OCI-LY1 (cell line): ENCODE measurements around the gene AGER.
A peak's percentile ranks its signal among the peaks of the same experiment; 100 is the strongest.

ENCODE experiments used
- H2AFZ ChIP-seq: fragments of 200-600 bp; sonication (generic), shearing (Covaris generic); 2 replicates; pipeline ENCODE4 v1.6.0; 2014; ENCODE audit warnings: antibody characterized with exemption, mild to moderate bottlenecking, low read length
- H3F3A ChIP-seq: fragments of 200-600 bp; sonication (generic), shearing (Covaris generic); 2 replicates; pipeline ENCODE4 v1.6.0; 2014; ENCODE audit warnings: mild to moderate bottlenecking, antibody characterized with exemption, low read length, moderate library complexity; ENCODE audit not compliant: insufficient read depth
- H3K27ac ChIP-seq: fragments of 200-600 bp; sonication (generic); 2 replicates; pipeline ENCODE4 v1.5.1; 2014; ENCODE audit warnings: low read length, mixed run types, mild to moderate bottlenecking, low read depth; ENCODE audit not compliant: poor library complexity, severe bottlenecking
- H3K27me3 ChIP-seq: fragments of 200-600 bp; sonication (generic); 2 replicates; pipeline ENCODE4 v1.6.0; 2014; ENCODE audit warnings: antibody characterized with exemption, mild to moderate bottlenecking, low read length, moderate library complexity; ENCODE audit not compliant: insufficient read depth
- H3K36me3 ChIP-seq: fragments of 200-600 bp; sonication (generic); 2 replicates; pipeline ENCODE4 v1.6.1; 2014; ENCODE audit warnings: mild to moderate bottlenecking, antibody characterized with exemption, low read length, moderate library complexity, mixed read lengths; ENCODE audit not compliant: insufficient read depth
- H3K4me1 ChIP-seq: fragments of 200-600 bp; sonication (generic); 2 replicates; pipeline ENCODE4 v1.5.1; 2014; ENCODE audit warnings: mild to moderate bottlenecking, low read length, moderate library complexity; ENCODE audit not compliant: insufficient read depth, severe bottlenecking
- H3K4me2 ChIP-seq: fragments of 200-600 bp; sonication (generic), shearing (Covaris generic); 2 replicates; pipeline ENCODE4 v1.6.1; 2014; ENCODE audit warnings: low read length
- H3K4me3 ChIP-seq: fragments of 200-600 bp; sonication (generic); 2 replicates; pipeline ENCODE4 v1.5.1; 2014; ENCODE audit warnings: low read length, low read depth, mild to moderate bottlenecking, mixed read lengths; ENCODE audit not compliant: poor library complexity, severe bottlenecking
- H3K79me2 ChIP-seq: fragments of 200-600 bp; shearing (Covaris generic); 2 replicates; pipeline ENCODE4 v1.6.1; 2016; ENCODE audit warnings: mixed run types, low read length, mixed read lengths; ENCODE audit not compliant: insufficient read depth
- H3K9ac ChIP-seq: fragments of 200-600 bp; sonication (generic), shearing (Covaris generic); 2 replicates; pipeline ENCODE4 v1.6.1; 2014; ENCODE audit warnings: mild to moderate bottlenecking, low read length, mixed read lengths
- H3K9me2 ChIP-seq: fragments of 200-600 bp; sonication (generic), shearing (Covaris generic); 2 replicates; pipeline ENCODE4 v1.6.1; 2014; ENCODE audit warnings: low read depth, mild to moderate bottlenecking, low read length, mixed read lengths
- H3K9me3 ChIP-seq: fragments of 200-600 bp; shearing (Covaris generic); 2 replicates; pipeline ENCODE4 v1.6.1; 2014; ENCODE audit warnings: low read length, mixed read lengths
- H4K20me1 ChIP-seq: fragments of 200-600 bp; sonication (generic), shearing (Covaris generic); 2 replicates; pipeline ENCODE4 v1.6.0; 2016; ENCODE audit warnings: mild to moderate bottlenecking, low read length; ENCODE audit not compliant: insufficient read depth
- CTCF ChIP-seq: fragments of 200-600 bp; sonication (generic), shearing (Covaris generic); IDR thresholded peaks from 2 replicates; pipeline ENCODE4 v1.5.1; 2017; ENCODE audit warnings: mild to moderate bottlenecking, antibody characterized with exemption, low read length, moderate library complexity, mixed read lengths
- EZH2 ChIP-seq: fragments of 200-600 bp; sonication (generic), shearing (Covaris generic); IDR thresholded peaks from 2 replicates; pipeline ENCODE4 v1.8.0; 2017; ENCODE audit warnings: borderline replicate concordance, mixed run types, mild to moderate bottlenecking, antibody characterized with exemption, low read length, moderate library complexity, mixed read lengths

The AGER gene

GRCh38 chr6:32152769-32153563 lies 31.1 kb downstream of the AGER start:
- peak overlapping the region; percentile 88 for H3K4me2 ChIP-seq
- H2AFZ ChIP-seq, result no peak overlapping the region
- H3K36me3 ChIP-seq, result peaks cover 7% of the 10 kb centered on the region
- H4K20me1 ChIP-seq, result no peaks in the 10 kb centered on the region
- TF ChIP-seq EZH2 (no peak), CTCF (no peak)
- H3K27me3 ChIP-seq, result no peaks in the 10 kb centered on the region
- H3K9me3 ChIP-seq, result no peaks in the 10 kb centered on the region
- peaks cover 25% of the 10 kb centered on the region for H3K4me1 ChIP-seq
- H3K4me3 ChIP-seq, result peak overlapping the region; percentile 80
- H3K9me2 ChIP-seq, result no peaks in the 10 kb centered on the region
- H3K27ac ChIP-seq, result no peak overlapping the region
- 0 out of 2 replicates have a peak, but pooled peaks cover 4% of the 10 kb centered on the region for H3F3A ChIP-seq
- H3K79me2 ChIP-seq, result no peaks in the 10 kb centered on the region
- peak overlapping the region; percentile 8; the same call in 1 of the 2 replicates for H3K9ac ChIP-seq

- no peak within 1 kb of the TSS; the same call in 1 of the 2 replicates for H3K4me2 ChIP-seq
Observed at GRCh38 chr6:32151863-32152768, 31.9 kb downstream of the AGER start, which contains the start of gene PRRT1. PRRT1 (minus strand) TSS chr6:32151939; CDS start chr6:32151827, 112 bp downstream.

More at GRCh38 chr6:32151863-32152768, 31.9 kb downstream of the AGER start, which contains the start of gene PRRT1:
- Histone ChIP-seq H3K36me3 (no peaks in the 10 kb centered on the region; the same call in 1 of the 2 replicates), H3K9me2 (no peaks in the 10 kb centered on the region), H3K27me3 (no peaks in the 10 kb centered on the region; the same call in 1 of the 2 replicates), H3K4me3 (no peak within 1 kb of the TSS), H3K27ac (no peak within 1 kb of the TSS), H3K4me1 (peaks cover 25% of the 10 kb centered on the region), H4K20me1 (no peaks in the 10 kb centered on the region), H3F3A (0 out of 2 replicates have a peak, but pooled peaks cover 4% of the 10 kb centered on the region), H3K79me2 (no peaks in the 10 kb centered on the region), H2AFZ (no peak within 1 kb of the TSS), H3K9ac (no peak within 1 kb of the TSS), H3K9me3 (no peaks in the 10 kb centered on the region)
- TF ChIP-seq EZH2 (no peak), CTCF (no peak)
